HEK293 (cell line): ENCODE data around the gene SLC26A11.

Experiments used
- CTCF ChIA-PET: fragments of 350-600 bp; formaldehyde crosslinking; extraction: SDS; loops from one replicate; lab custom pipeline; 2021; ENCODE audit warnings: antibody characterized with exemption; lab: Yijun Ruan, JAX
- POLR2A ChIA-PET: fragments of 300-600 bp; formaldehyde crosslinking; extraction: SDS; loops from one replicate; lab custom pipeline; 2020; ENCODE audit warnings: antibody characterized with exemption, inconsistent platforms; lab: Yijun Ruan, JAX
- H3K27ac ChIP-seq: fragments of 200-500 bp; sonication (Bioruptor generic); 2 replicates; pipeline ENCODE4 v1.5.1; 2014; ENCODE audit warnings: low read depth, low read length, control low read depth, inconsistent platforms; ENCODE audit errors: extremely low read depth
- H3K36me3 ChIP-seq, 2 experiments: fragments of 200-500 bp in 1 of 2; sonication (Bioruptor generic) in 1 of 2; 1 replicate in 1 of 2; 2 replicates in 1 of 2; pipeline ENCODE4 v1.5.1; 2014 to 2017; ENCODE audit warnings: inconsistent platforms in 2 of 2, low read length in 2 of 2; ENCODE audit not compliant: control insufficient read depth in 2 of 2, insufficient read depth in 1 of 2
- H3K4me1 ChIP-seq: fragments of 200-500 bp; sonication (Bioruptor generic); 2 replicates; pipeline ENCODE4 v1.5.1; 2014; ENCODE audit warnings: mild to moderate bottlenecking, low read length, inconsistent platforms; ENCODE audit not compliant: control insufficient read depth, insufficient read depth
- H3K4me3 ChIP-seq: 2 replicates; pipeline ENCODE4 v1.5.1; 2011; ENCODE audit warnings: low read depth, mild to moderate bottlenecking, control low read depth, low read length, moderate library complexity
- H3K9me3 ChIP-seq: fragments of 200-500 bp; sonication (Bioruptor generic); 2 replicates; pipeline ENCODE4 v1.5.1; 2014; ENCODE audit warnings: low read depth, low read length, inconsistent platforms; ENCODE audit not compliant: control insufficient read depth, insufficient read depth
- KLF16 ChIP-seq: fragments of 450-650 bp; formaldehyde crosslinking; IDR thresholded peaks from 2 replicates; pipeline ENCODE4 v1.5.1; 2017; ENCODE audit warnings: missing biosample characterization, missing genetic modification characterization
- PRDM1 ChIP-seq: fragments of 450-650 bp; formaldehyde crosslinking; IDR thresholded peaks from 2 replicates; pipeline ENCODE4; 2016; ENCODE audit warnings: missing biosample characterization, missing genetic modification characterization
- PRDM10 ChIP-seq: fragments of 450-650 bp; formaldehyde crosslinking; IDR thresholded peaks from 2 replicates; pipeline ENCODE4 v1.5.1; 2016; ENCODE audit warnings: missing biosample characterization, missing genetic modification characterization
- TRIM28 ChIP-seq: IDR thresholded peaks from 2 replicates; pipeline ENCODE4 v1.6.1; 2011; ENCODE audit warnings: low read length, control low read depth, borderline replicate concordance
- TSHZ1 ChIP-seq: fragments of 450-650 bp; formaldehyde crosslinking; IDR thresholded peaks from 2 replicates; pipeline ENCODE4 v1.5.1; 2016; ENCODE audit warnings: missing biosample characterization, missing genetic modification characterization, borderline replicate concordance
- ZBTB7A ChIP-seq: fragments of 450-650 bp; formaldehyde crosslinking; IDR thresholded peaks from 2 replicates; pipeline ENCODE4 v1.5.1; 2016; ENCODE audit warnings: low read depth, missing biosample characterization, missing genetic modification characterization
- ZNF133 ChIP-seq: fragments of 450-650 bp; formaldehyde crosslinking; IDR thresholded peaks from 2 replicates; pipeline ENCODE4 v1.5.1; 2016; ENCODE audit warnings: missing biosample characterization, missing genetic modification characterization
- ZNF155 ChIP-seq: fragments of 450-650 bp; formaldehyde crosslinking; IDR thresholded peaks from 2 replicates; pipeline ENCODE4 v1.5.1; 2016; ENCODE audit warnings: missing biosample characterization, missing genetic modification characterization
- ZNF16 ChIP-seq: fragments of 450-650 bp; formaldehyde crosslinking; IDR thresholded peaks from 2 replicates; pipeline ENCODE4 v1.5.1; 2016; ENCODE audit warnings: low read depth, missing biosample characterization, missing genetic modification characterization
- ZNF26 ChIP-seq: fragments of 450-650 bp; formaldehyde crosslinking; IDR thresholded peaks from 2 replicates; pipeline ENCODE4 v1.5.1; 2016; ENCODE audit warnings: missing biosample characterization, missing genetic modification characterization
- ZNF324 ChIP-seq: fragments of 450-650 bp; formaldehyde crosslinking; IDR thresholded peaks from 2 replicates; pipeline ENCODE4 v1.5.1; 2016; ENCODE audit warnings: missing biosample characterization, missing genetic modification characterization
- ZNF341 ChIP-seq: fragments of 450-650 bp; formaldehyde crosslinking; IDR thresholded peaks from 2 replicates; pipeline ENCODE4; 2016; ENCODE audit warnings: low read depth, missing biosample characterization, missing genetic modification characterization
- ZNF394 ChIP-seq: fragments of 450-650 bp; formaldehyde crosslinking; IDR thresholded peaks from 2 replicates; pipeline ENCODE4 v1.5.1; 2016; ENCODE audit warnings: missing biosample characterization, missing genetic modification characterization, mild to moderate bottlenecking, moderate library complexity, borderline replicate concordance
- ZNF600 ChIP-seq: fragments of 450-650 bp; formaldehyde crosslinking; IDR thresholded peaks from 2 replicates; pipeline ENCODE4 v1.5.1; 2016; ENCODE audit warnings: missing biosample characterization, missing genetic modification characterization
- ZNF658 ChIP-seq: fragments of 450-650 bp; formaldehyde crosslinking; IDR thresholded peaks from 2 replicates; pipeline ENCODE4; 2016; ENCODE audit warnings: missing biosample characterization, missing genetic modification characterization

SLC26A11 gene

GRCh38 chr17:80247561-80247960 lies 27.3 kb downstream of the SLC26A11 start (continued):
- no peak for TF ChIP-seq ZNF658 (tag by site-specific recombination)
- no peak for TF ChIP-seq ZNF394 (tag by site-specific recombination)
- TF ChIP-seq ZNF155 (tag by site-specific recombination) = no peak

- no peak overlapping the region for H3K27ac ChIP-seq
- no peaks in the 10 kb centered on the region for H3K4me1 ChIP-seq
- ChIA-PET CTCF (no interaction called here), POLR2A (no interaction called here)
- H3K36me3 ChIP-seq = peaks cover 3 to 71% of the 10 kb centered on the region in 2 experiments; a peak in 2 of 3 replicates
- H3K9me3 ChIP-seq = no peaks in the 10 kb centered on the region
- TF ChIP-seq ZNF341 (tag by site-specific recombination) (no peak), PRDM10 (tag by site-specific recombination) (no peak), ZBTB7A (tag by site-specific recombination) (no peak), ZNF26 (tag by site-specific recombination) (no peak), ZNF133 (no peak), ZNF16 (no peak), TRIM28 (no peak)
- no peak overlapping the region for H3K4me3 ChIP-seq
These were observed 28.0 kb downstream of the SLC26A11 start for GRCh38 chr17:80248001-80248893.

GRCh38 chr17:80248894-80249710 lies 28.9 kb downstream of the SLC26A11 start:
- POLR2A ChIA-PET = no interaction called here
- CTCF ChIA-PET = no interaction called here
- no peaks in the 10 kb centered on the region for H3K4me1 ChIP-seq
- no peak for TF ChIP-seq ZBTB7A (tag by site-specific recombination)
- no peak for TF ChIP-seq PRDM1 (tag by site-specific recombination)
- TF ChIP-seq ZNF324 (tag by site-specific recombination) = no peak
- no peak for TF ChIP-seq ZNF600 (tag by site-specific recombination)
- TF ChIP-seq KLF16 (tag by site-specific recombination) = no peak
- TF ChIP-seq TSHZ1 (tag by site-specific recombination) = no peak
- TF ChIP-seq, all 188 proteins: peak for 0
- H3K9me3 ChIP-seq = no peaks in the 10 kb centered on the region
- H3K27ac ChIP-seq = no peak overlapping the region
- H3K4me3 ChIP-seq = no peak overlapping the region
- H3K36me3 ChIP-seq = peaks cover 3 to 72% of the 10 kb centered on the region in 2 experiments; a peak in 2 of 3 replicates
